Measurements from ENCODE around the gene PPP1R11.

DNA sequence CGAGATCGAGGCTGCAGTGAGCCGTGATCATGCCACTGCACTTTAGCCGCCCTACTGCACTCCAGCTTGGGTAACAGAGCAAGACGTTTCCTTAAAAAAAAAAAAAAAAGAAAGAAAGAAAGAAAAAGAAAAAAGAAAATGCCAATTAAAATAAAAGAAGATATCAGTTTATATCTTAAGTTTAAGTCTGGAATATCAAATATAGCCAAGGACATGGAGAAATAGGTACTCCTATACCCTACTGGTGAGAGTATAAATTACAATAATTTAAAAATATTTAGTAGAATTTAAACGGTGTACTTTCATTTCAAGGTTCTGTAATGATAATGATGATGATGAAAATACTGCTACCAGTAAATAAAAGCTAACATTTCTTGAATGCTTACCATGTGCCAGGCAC, 49.7 kb downstream of the PPP1R11 start:
- TF ChIP-seq, protein P1, sequence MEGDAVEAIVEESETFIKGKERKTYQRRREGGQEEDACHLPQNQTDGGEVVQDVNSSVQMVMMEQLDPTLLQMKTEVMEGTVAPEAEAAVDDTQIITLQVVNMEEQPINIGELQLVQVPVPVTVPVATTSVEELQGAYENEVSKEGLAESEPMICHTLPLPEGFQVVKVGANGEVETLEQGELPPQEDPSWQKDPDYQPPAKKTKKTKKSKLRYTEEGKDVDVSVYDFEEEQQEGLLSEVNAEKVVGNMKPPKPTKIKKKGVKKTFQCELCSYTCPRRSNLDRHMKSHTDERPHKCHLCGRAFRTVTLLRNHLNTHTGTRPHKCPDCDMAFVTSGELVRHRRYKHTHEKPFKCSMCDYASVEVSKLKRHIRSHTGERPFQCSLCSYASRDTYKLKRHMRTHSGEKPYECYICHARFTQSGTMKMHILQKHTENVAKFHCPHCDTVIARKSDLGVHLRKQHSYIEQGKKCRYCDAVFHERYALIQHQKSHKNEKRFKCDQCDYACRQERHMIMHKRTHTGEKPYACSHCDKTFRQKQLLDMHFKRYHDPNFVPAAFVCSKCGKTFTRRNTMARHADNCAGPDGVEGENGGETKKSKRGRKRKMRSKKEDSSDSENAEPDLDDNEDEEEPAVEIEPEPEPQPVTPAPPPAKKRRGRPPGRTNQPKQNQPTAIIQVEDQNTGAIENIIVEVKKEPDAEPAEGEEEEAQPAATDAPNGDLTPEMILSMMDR (IDR thresholded peaks at IDR 0.05), result peak in 1 of 4 donors; percentile 14
- no peak for TF ChIP-seq POLR2A (IDR thresholded peaks at IDR 0.05)

All from right lobe of liver (tissue), 4 donors.